IPS-11a (cell line): ENCODE measurements around the gene TEX38.
"Not testable (repeated sequence)": the region's sequence is repeated elsewhere in the genome, so short reads cannot be mapped to it uniquely, and the experiment has no call there.

Experiments used
- H3K4me3 ChIP-seq: one replicate; pipeline ENCODE4 v1.5.1; 2013; ENCODE audit warnings: low read depth, low read length, control low read depth

The TEX38 gene

GRCh38 chr1:46687093-46687659 is 15.5 kb downstream of the TEX38 start:
- H3K4me3 ChIP-seq = no peak overlapping the region

DNA sequence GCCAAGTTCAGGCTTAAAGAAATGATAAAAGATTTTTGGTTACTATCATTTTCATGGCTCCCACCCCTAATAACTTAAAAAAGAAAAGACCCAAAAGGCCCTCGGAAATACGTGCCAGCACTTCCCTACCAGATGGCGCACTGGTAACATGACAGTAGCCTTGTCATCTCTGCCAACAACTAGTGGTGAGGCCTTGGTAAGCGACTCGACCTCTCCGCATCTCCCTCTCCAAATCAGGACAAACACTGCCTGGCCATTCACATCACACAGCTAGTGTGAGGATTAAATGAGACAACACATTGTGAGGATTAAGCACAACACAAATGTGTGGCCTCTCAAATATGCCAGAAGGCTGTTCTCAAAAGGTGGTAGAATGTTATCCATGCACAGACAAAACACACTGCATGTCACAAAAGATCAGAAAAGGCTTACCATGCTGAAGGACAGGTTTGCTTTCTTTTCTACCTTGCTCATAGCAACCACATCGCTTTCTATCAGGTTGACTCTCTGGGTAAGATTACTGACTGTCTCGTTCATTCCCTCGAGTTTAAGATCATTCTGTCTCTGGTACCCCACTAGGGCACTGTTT is 16.4 kb downstream of the TEX38 start:
- H3K4me3 ChIP-seq = no peak overlapping the region

- no peak overlapping the region for H3K4me3 ChIP-seq
These were observed 17.7 kb downstream of the TEX38 start for GRCh38 chr1:46689356-46689755.

DNA sequence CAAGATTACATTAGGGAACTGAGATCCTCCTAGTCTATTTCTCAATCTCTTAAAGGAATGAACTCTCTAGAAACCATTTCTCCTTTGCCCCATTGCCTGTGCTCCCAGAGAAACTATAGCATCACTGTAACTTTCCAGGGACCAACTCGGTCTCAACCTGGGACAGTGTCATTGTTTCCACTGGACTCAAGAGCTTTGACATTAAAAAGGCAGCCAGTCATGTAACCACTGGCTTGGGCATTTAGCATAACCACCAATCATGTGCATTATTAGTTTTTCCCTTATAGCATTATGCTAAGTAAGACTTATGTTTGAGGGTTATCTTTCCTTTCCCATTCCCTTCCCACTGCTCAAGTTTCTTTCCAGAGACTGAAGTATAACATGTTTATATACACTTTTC is 18.2 kb downstream of the TEX38 start:
- no peak overlapping the region for H3K4me3 ChIP-seq

DNA sequence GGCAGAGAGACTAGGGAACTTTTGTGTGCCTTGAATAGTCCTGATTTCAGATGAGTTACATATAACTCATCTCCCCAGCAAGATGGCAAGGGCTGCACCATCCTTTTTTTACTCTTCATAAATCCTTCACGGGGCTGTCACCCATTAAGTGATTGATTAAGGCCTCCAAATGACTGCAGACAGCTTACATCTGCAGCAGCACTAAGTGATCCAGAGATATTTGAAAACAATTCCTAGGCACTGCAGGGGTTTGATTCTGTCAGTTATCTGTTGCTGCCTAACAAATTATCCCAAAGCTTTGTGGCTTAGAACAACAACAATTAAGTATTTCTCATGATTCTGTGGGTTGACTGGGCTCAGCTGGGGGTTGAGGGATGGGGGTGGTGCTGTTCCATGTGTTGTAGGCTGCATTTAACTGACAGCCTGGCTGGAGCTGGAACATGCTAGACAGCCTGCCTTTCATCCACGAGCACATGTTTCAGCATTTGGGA is 19.3 kb downstream of the TEX38 start:
- H3K4me3 ChIP-seq = no peak overlapping the region

- H3K4me3 ChIP-seq = no peak overlapping the region
These were observed 20.5 kb downstream of the TEX38 start for GRCh38 chr1:46691997-46692790.

GRCh38 chr1:46692811-46693770 is 21.4 kb downstream of the TEX38 start:
- H3K4me3 ChIP-seq = no peak overlapping the region

DNA sequence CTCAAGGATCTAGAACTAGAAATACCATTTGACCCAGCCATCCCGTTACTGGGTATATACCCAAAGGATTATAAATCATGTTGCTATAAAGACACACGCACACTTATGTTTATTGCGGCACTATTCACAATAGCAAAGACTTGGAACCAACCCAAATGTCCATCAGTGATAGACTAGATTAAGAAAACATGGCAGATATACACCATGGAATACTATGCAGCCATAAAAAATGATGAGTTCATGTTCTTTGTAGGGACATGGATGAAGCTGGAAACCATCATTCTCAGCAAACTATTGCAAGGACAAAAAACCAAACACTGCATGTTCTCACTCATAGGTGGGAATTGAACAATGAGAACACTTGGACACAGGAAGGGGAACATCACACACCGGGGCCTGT is 23.0 kb downstream of the TEX38 start:
- not testable (repeated sequence) for H3K4me3 ChIP-seq

GRCh38 chr1:46697053-46697452 is 25.4 kb downstream of the TEX38 start:
- H3K4me3 ChIP-seq = no peak overlapping the region

- H3K4me3 ChIP-seq = no peak overlapping the region
These were observed 28.0 kb downstream of the TEX38 start for GRCh38 chr1:46699666-46700065.

DNA sequence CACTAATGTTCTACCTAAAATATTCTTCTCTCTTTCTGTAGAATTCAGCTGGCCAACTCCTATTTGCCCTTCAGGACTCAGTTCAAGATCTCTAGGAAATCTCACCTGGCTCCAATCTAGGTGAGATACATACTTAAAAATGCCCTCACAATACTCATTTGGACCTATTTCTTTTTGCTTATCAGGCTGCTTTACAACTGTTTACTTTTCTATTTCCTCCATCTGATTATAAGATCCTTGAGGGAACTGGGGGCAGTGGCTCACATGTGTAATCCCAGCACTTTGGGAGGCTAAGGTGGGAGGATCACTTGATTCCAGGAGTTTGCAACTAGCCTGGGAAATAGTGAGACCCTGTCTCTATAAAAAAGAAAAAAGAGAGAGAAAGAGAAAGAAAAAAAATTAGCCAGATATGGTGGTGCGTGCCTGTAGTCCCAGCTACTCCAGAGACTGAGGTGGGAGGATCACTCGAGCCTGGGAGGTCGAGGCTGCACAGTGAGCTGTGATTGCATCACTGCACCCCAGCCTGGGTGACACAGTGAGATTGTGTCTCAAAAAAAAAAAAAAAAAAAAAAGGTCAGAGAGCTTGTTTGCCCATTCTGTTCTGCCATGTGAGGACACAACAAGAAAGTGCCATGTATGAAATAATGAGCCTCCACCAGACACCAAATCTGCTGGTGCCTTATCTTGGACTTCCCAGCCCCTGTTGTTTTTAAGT is 32.4 kb downstream of the TEX38 start:
- no peak overlapping the region for H3K4me3 ChIP-seq

DNA sequence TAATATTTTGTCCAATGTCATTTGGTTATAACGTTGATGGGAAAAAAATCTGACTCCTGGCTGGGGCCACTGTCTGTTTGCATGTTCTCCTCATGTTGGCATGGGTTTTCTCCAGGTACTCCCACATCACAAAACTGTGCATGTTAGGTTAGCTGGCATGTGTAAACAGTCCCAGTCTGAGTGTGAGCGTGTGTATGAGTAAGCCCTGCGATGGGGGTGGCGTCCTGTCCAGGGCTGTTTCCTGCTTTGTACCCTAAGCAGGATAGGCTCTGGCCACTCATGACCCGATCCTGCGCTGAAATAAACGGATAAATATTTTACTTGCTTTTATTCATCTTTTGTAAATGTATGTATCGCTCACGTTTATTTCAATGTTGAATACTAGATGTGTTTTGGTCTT is 33.8 kb downstream of the TEX38 start:
- H3K4me3 ChIP-seq = no peak overlapping the region

DNA sequence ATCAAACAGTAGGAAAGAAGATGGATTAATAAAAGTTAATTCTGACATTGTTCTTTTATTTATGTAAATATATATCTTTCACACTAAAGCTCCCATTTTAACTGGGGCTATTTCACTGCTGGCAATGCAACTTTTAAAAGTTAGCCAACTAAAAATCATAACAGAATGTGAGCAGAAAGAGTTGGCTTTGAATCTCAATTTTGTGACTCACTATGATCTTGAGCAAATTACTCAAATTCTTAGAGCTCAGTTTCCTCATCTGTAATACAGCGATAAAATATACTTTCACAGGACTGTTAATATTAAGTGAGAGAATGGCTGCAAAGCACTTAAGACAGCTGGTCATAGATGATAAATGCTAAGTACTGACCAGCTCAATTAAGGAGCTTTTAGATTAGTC is 36.5 kb downstream of the TEX38 start:
- H3K4me3 ChIP-seq = no peak overlapping the region

GRCh38 chr1:46714976-46715375 is 43.3 kb downstream of the TEX38 start:
- H3K4me3 ChIP-seq = no peak overlapping the region

GRCh38 chr1:46717654-46718053 is 46.0 kb downstream of the TEX38 start:
- H3K4me3 ChIP-seq = peak overlapping the region; percentile 83

DNA sequence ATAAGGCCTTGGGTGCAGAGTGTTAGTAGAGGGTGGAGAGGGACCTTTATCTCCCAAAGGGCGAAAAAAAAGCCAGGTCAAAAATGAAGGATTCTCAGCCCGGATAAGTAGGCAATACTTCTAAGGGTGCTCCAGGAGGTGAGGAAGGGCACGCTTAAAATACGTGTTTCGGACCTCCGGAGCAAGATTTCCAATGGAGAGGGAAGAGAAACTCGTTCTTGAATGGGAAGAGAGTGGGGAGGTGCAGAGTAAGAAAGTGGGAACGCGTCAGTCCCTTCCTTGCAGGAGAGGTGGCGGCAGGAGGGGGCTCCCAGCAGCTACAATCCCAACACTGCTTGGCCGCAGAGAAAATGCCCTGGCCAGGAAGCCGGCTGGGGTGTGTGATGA is 46.7 kb downstream of the TEX38 start:
- peak overlapping the region; percentile 83 for H3K4me3 ChIP-seq

GRCh38 chr1:46718727-46719622 is 47.3 kb downstream of the TEX38 start, which contains the start of gene EFCAB14:
EFCAB14 (minus strand) TSS chr1:46719114; CDS start chr1:46718087, 1,027 bp downstream.
- peak within 1 kb of the TSS; percentile 83 for H3K4me3 ChIP-seq

DNA sequence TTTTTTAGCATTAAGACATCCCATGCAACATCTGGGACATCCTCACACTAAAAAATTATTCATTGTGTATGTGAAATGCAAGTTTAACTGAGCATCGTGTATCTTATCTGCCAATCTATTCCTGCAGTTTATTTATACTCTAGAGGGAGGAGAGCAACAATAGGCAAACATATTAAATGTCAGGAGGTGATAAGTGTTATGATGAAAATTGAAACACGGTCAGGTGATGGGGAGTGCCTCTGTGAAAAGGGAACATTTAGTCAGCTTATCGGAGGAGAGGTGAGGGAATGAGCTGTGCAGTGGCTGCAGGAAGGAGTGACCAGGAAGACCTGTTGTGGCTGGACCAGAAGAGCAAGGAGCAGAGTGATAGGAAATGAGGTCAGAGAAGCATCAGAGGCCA is 48.0 kb downstream of the TEX38 start:
- H3K4me3 ChIP-seq = no peak overlapping the region

DNA sequence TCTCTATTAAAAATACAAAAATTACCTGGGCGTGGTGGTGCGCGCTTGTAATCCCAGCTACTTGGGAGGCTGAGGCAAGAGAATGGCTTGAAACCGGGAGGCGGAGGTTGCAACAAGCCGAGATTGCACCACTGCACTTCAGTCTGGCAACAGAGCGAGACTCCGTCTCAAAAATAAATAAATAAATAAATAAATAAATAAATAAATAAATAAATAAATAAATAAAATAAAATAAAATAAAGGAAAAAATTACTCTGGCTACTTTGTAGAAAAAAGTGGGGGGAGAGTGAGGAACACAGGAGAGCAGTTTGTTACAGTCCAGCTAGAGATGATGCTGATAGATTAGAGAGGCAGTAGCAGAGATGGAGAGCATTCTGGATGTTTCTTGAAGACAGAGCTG is 48.7 kb downstream of the TEX38 start:
- not testable (repeated sequence) for H3K4me3 ChIP-seq
